ENCODE results near the gene PLEKHH1. TPM values are rescaled to one million over a fixed set of nuclear protein-coding genes. Genes with fewer than 3 reads are reported as not detected.
A peak's percentile ranks its signal among the peaks of the same experiment; 100 is the strongest.

The PLEKHH1 gene
- total RNA-seq, 2 experiments from 2014 or later = 4.8 to 6.7 TPM

DNA sequence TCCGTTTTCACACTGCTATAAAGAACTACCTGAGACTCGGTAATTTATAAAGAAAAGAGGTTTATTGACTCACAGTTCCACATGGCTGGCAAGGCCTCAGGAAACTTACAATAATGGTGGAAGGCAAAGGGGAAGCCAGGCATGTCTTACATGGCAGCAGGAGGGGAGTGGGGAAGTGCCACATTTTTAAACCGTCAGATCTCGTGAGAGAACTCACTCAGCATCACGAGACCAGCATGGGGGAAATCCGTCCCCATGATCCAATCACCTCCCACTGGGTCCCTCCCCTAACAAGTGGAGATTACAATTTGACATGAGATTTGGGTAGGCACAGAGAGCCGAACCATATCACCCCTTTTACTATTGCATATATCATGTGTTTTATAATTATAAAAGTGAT is 69.0 kb downstream of the PLEKHH1 start:
- Mint-ChIP-seq H3K4me3 (no peak overlapping the region), H3K36me3 (ENCODE audit: low read depth) (peaks cover 2% of the 10 kb centered on the region), H3K9me3 (no peaks in the 10 kb centered on the region), H3K27me3 (no peaks in the 10 kb centered on the region), H3K27ac (no peak overlapping the region), H3K4me1 (ENCODE audit: low read depth) (peaks cover 29% of the 10 kb centered on the region)
- POLR2A ChIA-PET = interaction anchor here (1.0 kb wide), 1 partner anchor 21 kb away, joined by 3 read pairs; no protein-coding TSS in a partner anchor
- intact Hi-C loops (cut with micrococcal nuclease) = no loop called here
- DNase-seq (no peak), ATAC-seq (no peak)
- CTCF ChIA-PET = interaction anchor here (1.9 kb wide), 1 partner anchor 92 kb away, joined by 5 read pairs; no protein-coding TSS in a partner anchor
- TF ChIP-seq, protein P1, sequence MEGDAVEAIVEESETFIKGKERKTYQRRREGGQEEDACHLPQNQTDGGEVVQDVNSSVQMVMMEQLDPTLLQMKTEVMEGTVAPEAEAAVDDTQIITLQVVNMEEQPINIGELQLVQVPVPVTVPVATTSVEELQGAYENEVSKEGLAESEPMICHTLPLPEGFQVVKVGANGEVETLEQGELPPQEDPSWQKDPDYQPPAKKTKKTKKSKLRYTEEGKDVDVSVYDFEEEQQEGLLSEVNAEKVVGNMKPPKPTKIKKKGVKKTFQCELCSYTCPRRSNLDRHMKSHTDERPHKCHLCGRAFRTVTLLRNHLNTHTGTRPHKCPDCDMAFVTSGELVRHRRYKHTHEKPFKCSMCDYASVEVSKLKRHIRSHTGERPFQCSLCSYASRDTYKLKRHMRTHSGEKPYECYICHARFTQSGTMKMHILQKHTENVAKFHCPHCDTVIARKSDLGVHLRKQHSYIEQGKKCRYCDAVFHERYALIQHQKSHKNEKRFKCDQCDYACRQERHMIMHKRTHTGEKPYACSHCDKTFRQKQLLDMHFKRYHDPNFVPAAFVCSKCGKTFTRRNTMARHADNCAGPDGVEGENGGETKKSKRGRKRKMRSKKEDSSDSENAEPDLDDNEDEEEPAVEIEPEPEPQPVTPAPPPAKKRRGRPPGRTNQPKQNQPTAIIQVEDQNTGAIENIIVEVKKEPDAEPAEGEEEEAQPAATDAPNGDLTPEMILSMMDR (IDR thresholded peaks at IDR 0.05) = no peak

DNA sequence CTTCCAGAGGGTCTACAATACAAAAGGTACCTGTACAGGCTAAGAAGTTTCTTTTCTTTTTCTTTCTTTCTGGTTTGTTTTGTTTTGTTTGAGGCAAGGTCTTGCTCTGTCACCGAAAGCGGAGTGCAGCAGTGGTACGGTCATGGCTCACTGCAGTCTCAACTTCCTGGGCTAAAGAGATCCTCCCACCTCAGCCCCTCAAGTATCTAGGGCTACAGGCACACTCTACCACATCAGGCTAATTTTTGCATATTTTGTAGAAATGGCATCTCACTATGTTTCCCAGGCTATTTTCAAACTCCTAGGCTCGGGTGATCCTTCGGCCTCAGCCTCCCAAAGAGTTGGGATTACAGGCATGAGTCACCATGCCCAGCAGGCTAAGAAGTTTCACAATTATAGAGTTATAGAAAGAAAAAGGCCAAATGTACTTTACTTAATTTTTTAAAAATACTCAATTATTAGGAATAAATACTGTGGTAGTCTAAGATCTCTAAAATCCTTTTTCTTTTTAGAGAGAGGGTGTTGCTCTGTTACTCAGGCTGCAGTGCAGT is 70.0 kb downstream of the PLEKHH1 start:
- H3K27ac Mint-ChIP-seq = no peak overlapping the region

DNA sequence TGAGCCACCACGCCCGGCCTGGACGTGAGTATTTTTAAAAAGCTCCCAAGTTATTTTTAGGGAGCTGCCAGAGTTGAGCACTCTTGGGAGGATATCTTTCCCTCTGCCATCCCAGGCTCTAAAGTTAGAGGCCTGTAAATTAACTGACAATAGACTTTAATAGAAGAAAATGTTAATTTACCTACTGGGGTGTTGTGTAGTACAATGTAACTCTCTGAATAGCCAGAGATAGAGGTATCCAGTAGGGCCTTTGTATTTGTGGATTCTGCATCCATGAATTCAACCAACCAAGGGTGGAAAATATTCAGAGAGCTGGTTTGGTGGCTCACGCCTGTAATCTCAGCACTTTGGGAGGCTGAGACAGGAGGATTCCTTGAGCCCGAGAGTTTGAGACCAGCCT is 74.6 kb downstream of the PLEKHH1 start:
- POLR2A ChIA-PET = no interaction called here
- Mint-ChIP-seq H3K27ac (no peak overlapping the region), H3K9me3 (no peaks in the 10 kb centered on the region), H3K4me1 (ENCODE audit: low read depth) (peaks cover 9% of the 10 kb centered on the region), H3K4me3 (no peak overlapping the region), H3K27me3 (peaks cover 3% of the 10 kb centered on the region), H3K36me3 (ENCODE audit: low read depth) (no peaks in the 10 kb centered on the region)
- intact Hi-C loops (cut with micrococcal nuclease) = no loop called here
- CTCF ChIA-PET = no interaction called here
- DNase-seq (no peak), ATAC-seq (no peak)
- TF ChIP-seq, protein P1 (IDR thresholded peaks at IDR 0.05) = no peak

More for the DNA sequence above, 70.0 kb downstream of the PLEKHH1 start:
- ChIA-PET POLR2A (no interaction called here), CTCF (no interaction called here)
- Mint-ChIP-seq H3K27me3 (no peaks in the 10 kb centered on the region), H3K9me3 (no peaks in the 10 kb centered on the region), H3K36me3 (ENCODE audit: low read depth) (peaks cover 2% of the 10 kb centered on the region), H3K4me1 (ENCODE audit: low read depth) (peaks cover 20% of the 10 kb centered on the region), H3K4me3 (no peak overlapping the region)
- no peak for DNase-seq
- no peak for ATAC-seq
- intact Hi-C loops (cut with micrococcal nuclease) = no loop called here
- TF ChIP-seq, protein P1 (IDR thresholded peaks at IDR 0.05) = no peak

DNA sequence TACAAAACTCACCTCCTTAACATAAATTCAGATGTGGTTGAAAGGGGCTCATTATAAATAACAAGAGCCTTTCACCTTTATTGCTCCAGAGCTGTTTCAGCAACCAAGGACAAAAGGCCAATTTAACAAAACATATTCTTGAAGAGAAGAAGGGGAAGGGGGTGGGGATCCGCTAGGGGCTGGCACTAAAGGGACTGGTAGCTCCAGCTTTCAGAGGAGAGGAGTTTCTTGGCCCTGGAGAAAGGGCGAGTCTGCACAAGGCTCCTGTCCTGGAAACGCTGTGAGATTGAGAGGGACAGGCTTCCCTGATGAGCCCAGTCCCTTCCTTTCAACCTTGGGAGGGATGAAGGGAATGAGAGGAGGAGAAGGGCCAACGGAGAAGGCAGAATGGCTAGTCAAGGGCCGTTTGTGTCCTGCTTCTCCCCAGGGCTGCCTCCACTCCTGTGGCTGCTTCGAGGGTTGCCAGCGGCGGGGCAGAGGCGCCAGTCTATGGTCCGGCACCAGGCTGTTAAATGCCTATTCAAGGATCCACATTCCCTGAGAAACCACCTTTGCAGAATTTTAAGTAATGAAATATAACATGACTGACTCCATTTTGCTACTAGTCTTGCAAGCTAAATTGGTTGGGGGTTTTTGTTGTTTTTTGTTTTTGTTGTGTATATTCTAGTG is 76.7 kb downstream of the PLEKHH1 start:
- DNase-seq (no peak), ATAC-seq (no peak)
- CTCF ChIA-PET = interaction anchor here (0.9 to 3.3 kb wide), 5 partner anchors 9 to 94 kb away, joined by 3 to 14 read pairs (median 6); partner anchors contain the start of gene ARG2
- Mint-ChIP-seq H3K4me1 (ENCODE audit: low read depth) (peaks cover 9% of the 10 kb centered on the region), H3K36me3 (ENCODE audit: low read depth) (no peaks in the 10 kb centered on the region), H3K27ac (no peak overlapping the region), H3K4me3 (no peak overlapping the region), H3K27me3 (peaks cover 3% of the 10 kb centered on the region), H3K9me3 (no peaks in the 10 kb centered on the region)
- intact Hi-C loops (cut with micrococcal nuclease) = no loop called here
- POLR2A ChIA-PET = interaction anchor here (1.0 kb wide), 1 partner anchor 25 kb away, joined by 3 read pairs; no protein-coding TSS in a partner anchor
- TF ChIP-seq, protein P1 (IDR thresholded peaks at IDR 0.05) = no peak

DNA sequence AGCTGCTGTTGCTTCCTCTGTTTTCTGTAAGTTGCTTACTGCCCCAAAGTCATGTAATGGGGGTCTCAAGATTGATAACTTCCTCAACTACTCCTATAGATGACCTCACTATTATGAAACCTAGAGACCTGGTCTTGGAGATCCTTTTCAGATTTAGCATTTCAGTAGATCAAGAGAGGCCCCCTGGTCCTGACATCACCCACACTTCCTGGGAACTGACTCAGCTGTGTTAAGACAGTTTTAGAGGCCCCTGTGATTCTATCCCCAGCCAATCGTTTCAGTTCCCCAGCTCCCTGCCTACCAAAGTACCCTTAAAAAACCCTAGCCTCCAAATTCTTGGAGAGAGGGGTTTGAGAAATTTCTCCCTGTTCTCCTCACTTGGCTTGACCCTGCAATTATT is 77.4 kb downstream of the PLEKHH1 start:
- H3K4me1 Mint-ChIP-seq (ENCODE audit: low read depth) = peaks cover 9% of the 10 kb centered on the region
- TF ChIP-seq, protein P1 (IDR thresholded peaks at IDR 0.05) = no peak
- intact Hi-C loops (cut with micrococcal nuclease) = no loop called here
- H3K27me3 Mint-ChIP-seq = peaks cover 3% of the 10 kb centered on the region
- ChIA-PET CTCF (interaction anchor here (0.9 to 3.3 kb wide), 5 partner anchors 9 to 94 kb away, joined by 3 to 14 read pairs (median 6); partner anchors contain the start of gene ARG2), POLR2A (interaction anchor here (1.0 kb wide), 1 partner anchor 26 kb away, joined by 3 read pairs; no protein-coding TSS in a partner anchor)
- H3K9me3 Mint-ChIP-seq = no peaks in the 10 kb centered on the region
- no peak overlapping the region for H3K27ac Mint-ChIP-seq
- peak; percentile 54 for DNase-seq
- no peaks in the 10 kb centered on the region for H3K36me3 Mint-ChIP-seq (ENCODE audit: low read depth)
- ATAC-seq = peak; percentile 98
- H3K4me3 Mint-ChIP-seq = no peak overlapping the region
